H1 (cell line): ENCODE measurements around the gene ZFP14. TPM values are rescaled to one million over a fixed set of nuclear protein-coding genes. Genes with fewer than 3 reads are reported as not detected.
A peak's percentile ranks its signal among the peaks of the same experiment; 100 is the strongest.

Experiments
- CTCF ChIA-PET: fragments of 300-600 bp; sonication (Branson Sonifier 250); formaldehyde crosslinking; loops from one replicate; lab custom pipeline; 2021; ENCODE audit not compliant: partially characterized antibody; lab: Charles Lee
- POLR2A ChIA-PET: fragments of 300-600 bp; sonication (Branson Sonifier 250); formaldehyde crosslinking; loops from one replicate; lab custom pipeline; 2021; ENCODE audit warnings: inconsistent platforms; ENCODE audit not compliant: partially characterized antibody; lab: Charles Lee
- DNase-seq, 2 experiments: peaks; one replicate each; pipeline versions ENCODE4 v3.0.0 to v3.0.0-alpha.2; 2010 to 2022; ENCODE audit warnings: low spot score in 2 of 2, low read depth in 1 of 2, mixed read lengths in 1 of 2
- FAIRE-seq: peaks from 2 replicates; lab custom pipeline; 2011; peaks lifted over from hg19 to GRCh38; lab: Jason Lieb, UNC
- H2AFZ ChIP-seq: 2 replicates; pipeline ENCODE4 v1.8.1; 2012; ENCODE audit warnings: low read length, inconsistent platforms
- H2AK5ac ChIP-seq: 2 replicates; pipeline ENCODE4 v1.6.1; 2013; ENCODE audit warnings: low read depth, low read length
- H2BK120ac ChIP-seq: replicated peaks from 2 replicates; pipeline ENCODE3; 2013; ENCODE audit warnings: low read depth, low read length, inconsistent platforms
- H2BK12ac ChIP-seq: 2 replicates; pipeline ENCODE4 v1.6.1; 2013; ENCODE audit warnings: low read depth, low read length
- H2BK15ac ChIP-seq: 2 replicates; pipeline ENCODE4 v1.6.1; 2013; ENCODE audit warnings: low read length
- H2BK20ac ChIP-seq: 2 replicates; pipeline ENCODE4 v1.6.1; 2013; ENCODE audit warnings: low read length
- H2BK5ac ChIP-seq: 2 replicates; pipeline ENCODE4 v1.6.1; 2013; ENCODE audit warnings: low read depth, low read length
- H3K14ac ChIP-seq: 2 replicates; pipeline ENCODE4 v1.6.1; 2013; ENCODE audit warnings: inconsistent platforms; ENCODE audit not compliant: insufficient read length
- H3K18ac ChIP-seq: 2 replicates; pipeline ENCODE4 v1.6.1; 2013; ENCODE audit warnings: low read length; ENCODE audit errors: extremely low read depth
- H3K23ac ChIP-seq: 2 replicates; pipeline ENCODE4 v1.6.1; 2013; ENCODE audit warnings: inconsistent platforms; ENCODE audit not compliant: insufficient read length
- H3K23me2 ChIP-seq: 2 replicates; pipeline ENCODE4 v1.6.1; 2013; ENCODE audit warnings: low read depth, low read length
- H3K27ac ChIP-seq: 2 replicates; pipeline ENCODE4 v1.6.1; 2011; ENCODE audit warnings: low read depth, low read length, inconsistent platforms
- H3K27me3 ChIP-seq, 4 experiments: replicated peaks in 1 of 4; 1 replicate in 1 of 4; 2 replicates in 3 of 4; pipeline versions ENCODE4 v1.6.1 to v1.8.1; 2011 to 2013; ENCODE audit warnings: low read length in 3 of 4, mild to moderate bottlenecking in 3 of 4, inconsistent platforms in 2 of 4, mixed read lengths in 2 of 4, moderate library complexity in 1 of 4; ENCODE audit not compliant: control insufficient read depth in 3 of 4, insufficient read depth in 3 of 4; ENCODE audit errors: extremely low read depth in 1 of 4
- H3K36me3 ChIP-seq, 4 experiments: 2 replicates each; pipeline versions ENCODE4 v1.6.1 to v1.8.1; 2011 to 2013; ENCODE audit warnings: mild to moderate bottlenecking in 4 of 4, low read length in 3 of 4, moderate library complexity in 2 of 4, control low read depth in 1 of 4, inconsistent platforms in 1 of 4; ENCODE audit not compliant: insufficient read depth in 4 of 4, control insufficient read depth in 2 of 4
- H3K4ac ChIP-seq: replicated peaks from 2 replicates; pipeline ENCODE3; 2013; ENCODE audit warnings: low read length, low read depth, mixed read lengths, inconsistent platforms; ENCODE audit not compliant: insufficient read length
- H3K4me1 ChIP-seq, 4 experiments: replicated peaks in 1 of 4; 1 replicate in 1 of 4; 2 replicates in 3 of 4; pipeline versions ENCODE4 v1.6.1 to v1.8.1; 2011 to 2013; ENCODE audit warnings: low read length in 3 of 4, inconsistent platforms in 2 of 4, mixed read lengths in 1 of 4; ENCODE audit not compliant: insufficient read depth in 4 of 4, control insufficient read depth in 3 of 4
- H3K4me2 ChIP-seq, 2 experiments: 2 replicates each; pipeline versions ENCODE4 v1.6.1 to v1.8.1; 2011 to 2013; ENCODE audit warnings: low read depth in 2 of 2, low read length in 2 of 2, control low read depth in 1 of 2, inconsistent platforms in 1 of 2, mild to moderate bottlenecking in 1 of 2; ENCODE audit not compliant: insufficient read depth in 1 of 2
- H3K4me3 ChIP-seq, 4 experiments: fragments of 200-600, 300-600 bp in 1 of 4; sonication (generic), shearing (Covaris generic), sonication (Bioruptor Twin) in 1 of 4; 2 replicates each; pipeline versions ENCODE4 v1.5.1 to v1.8.1; 2011 to 2016; ENCODE audit warnings: low read length in 4 of 4, low read depth in 3 of 4, control low read depth in 2 of 4, inconsistent platforms in 2 of 4, mild to moderate bottlenecking in 2 of 4, mixed read lengths in 1 of 4, moderate library complexity in 1 of 4; ENCODE audit not compliant: insufficient read depth in 2 of 4; ENCODE audit errors: extremely low read depth in 1 of 4
- H3K56ac ChIP-seq: replicated peaks from 2 replicates; pipeline ENCODE3; 2013; ENCODE audit warnings: low read depth, mild to moderate bottlenecking, mixed read lengths, low read length, inconsistent platforms; ENCODE audit not compliant: insufficient read length
- H3K79me1 ChIP-seq: 2 replicates; pipeline ENCODE4 v1.6.1; 2013; ENCODE audit warnings: low read depth, low read length, control low read depth
- H3K79me2 ChIP-seq, 2 experiments: 2 replicates each; pipeline versions ENCODE4 v1.6.1 to v1.8.1; 2012 to 2013; ENCODE audit warnings: low read length in 2 of 2, mild to moderate bottlenecking in 2 of 2, inconsistent platforms in 1 of 2; ENCODE audit not compliant: insufficient read depth in 2 of 2, control insufficient read depth in 1 of 2
- H3K9ac ChIP-seq, 4 experiments: replicated peaks in 1 of 4; 1 replicate in 1 of 4; 2 replicates in 3 of 4; pipeline versions ENCODE4 v1.6.1 to v1.8.1; 2011 to 2013; ENCODE audit warnings: low read depth in 3 of 4, low read length in 3 of 4, control low read depth in 2 of 4, mild to moderate bottlenecking in 2 of 4, moderate library complexity in 2 of 4, inconsistent platforms in 1 of 4; ENCODE audit errors: extremely low read depth in 1 of 4
- H3K9me3 ChIP-seq, 2 experiments: 2 replicates each; pipeline versions ENCODE4 v1.6.1 to v1.8.1; 2012 to 2013; ENCODE audit warnings: mild to moderate bottlenecking in 2 of 2, moderate library complexity in 2 of 2, control low read depth in 1 of 2, inconsistent platforms in 1 of 2, low read depth in 1 of 2, low read length in 1 of 2, mixed read lengths in 1 of 2; ENCODE audit not compliant: insufficient read depth in 2 of 2
- H4K20me1 ChIP-seq, 2 experiments: replicated peaks in 1 of 2; 2 replicates each; pipeline versions ENCODE3 to v1.8.1; 2011 to 2013; ENCODE audit warnings: inconsistent platforms in 2 of 2, low read length in 2 of 2, mild to moderate bottlenecking in 1 of 2; ENCODE audit not compliant: insufficient read depth in 2 of 2, control insufficient read depth in 1 of 2
- H4K5ac ChIP-seq: 2 replicates; pipeline ENCODE4 v1.6.1; 2013; ENCODE audit warnings: low read length, low read depth, mixed read lengths, inconsistent platforms; ENCODE audit not compliant: insufficient read length
- H4K8ac ChIP-seq: 2 replicates; pipeline ENCODE4 v1.8.0; 2013; ENCODE audit warnings: mild to moderate bottlenecking, moderate library complexity, low read length, inconsistent platforms; ENCODE audit not compliant: insufficient read depth; ENCODE audit errors: extremely low read depth
- H4K91ac ChIP-seq: replicated peaks from 2 replicates; pipeline ENCODE3; 2013; ENCODE audit warnings: low read length, mixed read lengths, inconsistent platforms; ENCODE audit not compliant: insufficient read length
- CTBP2 ChIP-seq: IDR thresholded peaks from 2 replicates; pipeline ENCODE4 v1.7.0; 2011; ENCODE audit warnings: borderline replicate concordance, mild to moderate bottlenecking, moderate library complexity, mixed read lengths, low read length; ENCODE audit not compliant: insufficient read depth, insufficient read length
- KDM1A ChIP-seq: fragments of 200-600, 300-600 bp; sonication (generic); IDR thresholded peaks from 2 replicates; pipeline ENCODE4 v1.7.1; 2016; ENCODE audit warnings: mild to moderate bottlenecking, low read length, borderline replicate concordance
- MAFK ChIP-seq: IDR thresholded peaks from 2 replicates; pipeline ENCODE4 v1.6.1; 2012; ENCODE audit warnings: low read depth, mild to moderate bottlenecking, improper control_type of control experiment, low read length
- PHF8 ChIP-seq: fragments of 200-600 bp; sonication (generic); conservative IDR thresholded peaks from 2 replicates; pipeline ENCODE4 v1.7.1; 2012; ENCODE audit warnings: low read depth, mild to moderate bottlenecking, inconsistent platforms, low read length, moderate library complexity
- RBBP5 ChIP-seq: IDR thresholded peaks from 2 replicates; pipeline ENCODE4 v1.7.1; 2012; ENCODE audit warnings: low read depth, mild to moderate bottlenecking, inconsistent platforms, low read length, moderate library complexity, borderline replicate concordance
- RXRA ChIP-seq: IDR thresholded peaks from 2 replicates; pipeline ENCODE4 v1.6.1; 2011; ENCODE audit warnings: low read depth, mild to moderate bottlenecking, low read length, moderate library complexity; ENCODE audit not compliant: insufficient read depth
- SIRT6 ChIP-seq: IDR thresholded peaks from one replicate; pipeline ENCODE4 v1.7.1; 2012; ENCODE audit warnings: low read length, inconsistent platforms
- SRF ChIP-seq: IDR thresholded peaks from 2 replicates; pipeline ENCODE4 v1.6.1; 2011; ENCODE audit warnings: mild to moderate bottlenecking, low read depth, low read length, moderate library complexity
- SUZ12 ChIP-seq: fragments of 200-600 bp; sonication (generic); IDR thresholded peaks from 2 replicates; pipeline ENCODE4 v1.6.1; 2012; ENCODE audit warnings: mild to moderate bottlenecking, inconsistent platforms, low read length, moderate library complexity, mixed read lengths
- WGBS, 2 experiments: shearing (Covaris generic) in 1 of 2; methylation state at CpG; one replicate each; pipeline versions ENCODE4 v1.1.6 to v1.1.7; 2013 to 2015; ENCODE audit warnings: low lambda C conversion rate in 2 of 2, mixed read lengths in 2 of 2, inconsistent platforms in 1 of 2, low coverage in 1 of 2, missing lambda C conversion rate in 1 of 2; ENCODE audit not compliant: insufficient replicate concordance in 2 of 2, insufficient coverage in 1 of 2, insufficient read length in 1 of 2; ENCODE audit errors: extremely low coverage in 1 of 2, missing lambda C conversion rate in 1 of 2; 5-methylcytosine and 5-hydroxymethylcytosine counted together
- polyA plus RNA-seq, 7 experiments: library from polyadenylated mRNA; depleted of rRNA in 3 of 7; stranded (reverse) in 5 of 7; unstranded in 2 of 7; fragments of >200 nt in 5 of 7; fragments of 200-250 nt in 2 of 7; gene quantifications; 1 replicate in 5 of 7; 2 replicates in 1 of 7; 4 replicates in 1 of 7; pipeline versions ENCODE4 v1.2.1 to v1.2.3, GENCODE V29; 2011 to 2013; ENCODE audit warnings: missing spikeins in 2 of 7, mixed read lengths in 2 of 7
- total RNA-seq: library from RNA; stranded (reverse); fragmentation: NEBNext Ultra II Directional; extraction: Animal tissue kit (Norgen Biotek cat#: 25700); gene quantifications from 2 replicates; pipeline ENCODE4 v1.2.1, GENCODE V29; 2021

Gene ZFP14
- total and polyA plus RNA-seq, 2 of the 8 experiments (the other 6 are each of a cell fraction or from before 2014, with no cell fraction given): 1.7 to 8.2 TPM

DNA sequence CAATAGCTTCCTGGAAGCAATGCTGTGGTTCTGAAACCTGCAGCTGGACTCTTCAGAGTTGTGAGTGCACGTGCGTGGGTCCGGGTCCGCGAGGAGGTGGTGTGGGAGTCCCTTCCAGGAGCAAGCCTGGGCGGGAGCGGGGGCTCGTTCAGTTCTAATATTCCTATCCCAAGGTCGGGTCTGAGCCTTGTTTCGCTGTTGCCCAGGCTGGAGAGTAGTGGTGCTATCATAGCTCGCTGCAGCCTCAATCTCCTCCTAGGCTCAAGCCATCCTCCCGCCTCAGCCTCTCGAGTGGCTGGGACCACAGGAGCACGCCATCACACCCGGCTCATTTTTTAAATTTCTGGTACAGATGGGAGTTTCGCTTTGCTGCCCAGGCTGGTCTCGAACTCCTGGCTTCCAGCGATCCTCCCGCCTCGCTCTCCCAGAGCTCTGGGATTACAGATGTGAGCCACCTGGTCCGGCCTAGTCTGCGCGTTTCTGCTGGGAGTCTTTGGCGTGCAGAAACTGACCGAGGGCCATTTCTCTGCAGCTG is 38.8 kb upstream of the ZFP14 start:
- Histone ChIP-seq H4K8ac (peak overlapping the region; percentile 95; the same call in 1 of the 2 replicates), H3K36me3 (no peaks in the 10 kb centered on the region), H2BK15ac (0 out of 2 replicates have a peak overlapping the region, but pooled peaks have one; percentile 53), H2BK12ac (no peak overlapping the region), H2BK20ac (no peak overlapping the region), H3K27ac (peak overlapping the region; percentile 48; the same call in 1 of the 2 replicates), H4K20me1 (no peaks in the 10 kb centered on the region), H3K18ac (peak overlapping the region; percentile 87), H3K9ac (peak overlapping the region; percentile 51 to 76 (median 66)), H3K14ac (no peak overlapping the region), H3K4me2 (peak overlapping the region; percentile 81 to 93), H3K79me2 (peaks cover 0 to 46% of the 10 kb centered on the region in 2 experiments; a peak in 3 of 4 replicates), H2AFZ (peak overlapping the region; percentile 87), H3K79me1 (peaks cover 6% of the 10 kb centered on the region; the same call in 1 of the 2 replicates), H3K23me2 (peaks cover 9% of the 10 kb centered on the region; the same call in 1 of the 2 replicates), H3K23ac (no peak overlapping the region), H3K4ac (peak overlapping the region; percentile 14), H3K56ac (peak overlapping the region; percentile 69), H3K9me3 (no peaks in the 10 kb centered on the region), H3K27me3 (peaks cover 0 to 32% (median 11%) of the 10 kb centered on the region in 4 experiments; a peak in 5 of 7 replicates), H2BK120ac (no peak overlapping the region), H4K5ac (peak overlapping the region; percentile 77), H3K4me1 (no peaks in the 10 kb centered on the region; a peak in 3 of 7 replicates), H3K4me3 (peak overlapping the region; percentile 78 to 92 (median 84)), H2AK5ac (0 out of 2 replicates have a peak overlapping the region, but pooled peaks have one; percentile 43), H2BK5ac (peak overlapping the region; percentile 63), H4K91ac (peak overlapping the region; percentile 73)
- ChIA-PET POLR2A (interaction anchor here (1.0 to 5.5 kb wide), 4 partner anchors 10 to 111 kb away, joined by 3 to 54 read pairs (median 8); partner anchors contain the start of gene ZNF566), CTCF (no interaction called here)
- DNase-seq (peak in 1 of 2 experiments; percentile 54), FAIRE-seq (no peak)
- 26% methylated on average over 24 of the region's 25 CpGs; no CpG with 5 or more reads in 1 of the 2 experiments for WGBS, 2 experiments
- TF ChIP-seq PHF8: no peak
- TF ChIP-seq SIRT6: no peak
- TF ChIP-seq RBBP5: no peak
- no peak for TF ChIP-seq SRF
- no peak for TF ChIP-seq CTBP2
- TF ChIP-seq KDM1A: no peak
- TF ChIP-seq RXRA: no peak
- no peak for TF ChIP-seq SUZ12
- no peak for TF ChIP-seq MAFK
